Measurements from ENCODE around the gene CDK2. TPM values are rescaled to one million over a fixed set of nuclear protein-coding genes. Genes with fewer than 3 reads are reported as not detected.

The CDK2 gene
- total RNA-seq, 1 donor from 2014 or later = 46.5 TPM

- peak within 1 kb of the TSS; percentile 31 for H2AFZ ChIP-seq (replicated peaks)
- H4K20me1 ChIP-seq (ENCODE audit: low read depth) = peaks cover 10% of the 10 kb centered on the region
- H3K27ac ChIP-seq = peak within 1 kb of the TSS; percentile 74
- Mint-ChIP-seq H3K4me1 (peaks cover 17% of the 10 kb centered on the region), H3K9me3 (no peaks in the 10 kb centered on the region), H3K27me3 (ENCODE audit: insufficient read depth, low read depth) (no peaks in the 10 kb centered on the region), H3K27ac (no peak within 1 kb of the TSS), H3K4me3 (no peak within 1 kb of the TSS), H3K36me3 (peaks cover 22% of the 10 kb centered on the region)
- H3K4me1 ChIP-seq = peaks cover 6% of the 10 kb centered on the region
- peak; percentile 100 for DNase-seq (ENCODE audit: low spot score)
- H3K4me2 ChIP-seq = peak within 1 kb of the TSS; percentile 86
- H3K79me2 ChIP-seq (ENCODE audit: low read depth) = peaks cover 50% of the 10 kb centered on the region
- TF ChIP-seq EZH2phosphoT487 (IDR thresholded peaks at IDR 0.05) (no peak), CTCF (IDR thresholded peaks at IDR 0.05) (no peak), EZH2 (IDR thresholded peaks at IDR 0.05) (no peak)
- H3K4me3 ChIP-seq = peak within 1 kb of the TSS; percentile 86
- H3K27me3 ChIP-seq = no peaks in the 10 kb centered on the region
- peaks cover 32% of the 10 kb centered on the region for H3F3A ChIP-seq (ENCODE audit: low read depth)
- peak within 1 kb of the TSS; percentile 80 for H3K9ac ChIP-seq
- H3K36me3 ChIP-seq = no peaks in the 10 kb centered on the region
- no peaks in the 10 kb centered on the region for H3K9me3 ChIP-seq (ENCODE audit: low read depth)
These were observed 7.1 kb downstream of the CDK2 start, which contains the start of gene RAB5B for GRCh38 chr12:55973599-55974307. RAB5B (plus strand) TSS chr12:55974078; CDS start chr12:55986961, 12,883 bp downstream.

- H3K36me3 ChIP-seq = no peaks in the 10 kb centered on the region
- H3K9ac ChIP-seq = peak overlapping the region; percentile 80
- H3K27ac Mint-ChIP-seq = no peak overlapping the region
- H3K27me3 Mint-ChIP-seq (ENCODE audit: insufficient read depth, low read depth) = no peaks in the 10 kb centered on the region
- no peaks in the 10 kb centered on the region for H3K9me3 Mint-ChIP-seq
- H3K4me3 Mint-ChIP-seq = no peak overlapping the region
- TF ChIP-seq EZH2phosphoT487 (IDR thresholded peaks at IDR 0.05) (no peak), CTCF (IDR thresholded peaks at IDR 0.05) (no peak), EZH2 (IDR thresholded peaks at IDR 0.05) (no peak)
- no peak for DNase-seq (ENCODE audit: low spot score)
- peak overlapping the region; percentile 86 for H3K4me2 ChIP-seq
- peaks cover 16% of the 10 kb centered on the region for H4K20me1 ChIP-seq (ENCODE audit: low read depth)
- peaks cover 25% of the 10 kb centered on the region for H3K36me3 Mint-ChIP-seq
- peak overlapping the region; percentile 86 for H3K4me3 ChIP-seq
- H3K27ac ChIP-seq = peak overlapping the region; percentile 74
- no peaks in the 10 kb centered on the region for H3K27me3 ChIP-seq
- peaks cover 17% of the 10 kb centered on the region for H3K4me1 Mint-ChIP-seq
- H3K79me2 ChIP-seq (ENCODE audit: low read depth) = peaks cover 52% of the 10 kb centered on the region
- peaks cover 32% of the 10 kb centered on the region for H3F3A ChIP-seq (ENCODE audit: low read depth)
- H2AFZ ChIP-seq (replicated peaks) = peak overlapping the region; percentile 31
- no peaks in the 10 kb centered on the region for H3K9me3 ChIP-seq (ENCODE audit: low read depth)
- peaks cover 6% of the 10 kb centered on the region for H3K4me1 ChIP-seq
These were observed 7.7 kb downstream of the CDK2 start for GRCh38 chr12:55974308-55974730.

DNA sequence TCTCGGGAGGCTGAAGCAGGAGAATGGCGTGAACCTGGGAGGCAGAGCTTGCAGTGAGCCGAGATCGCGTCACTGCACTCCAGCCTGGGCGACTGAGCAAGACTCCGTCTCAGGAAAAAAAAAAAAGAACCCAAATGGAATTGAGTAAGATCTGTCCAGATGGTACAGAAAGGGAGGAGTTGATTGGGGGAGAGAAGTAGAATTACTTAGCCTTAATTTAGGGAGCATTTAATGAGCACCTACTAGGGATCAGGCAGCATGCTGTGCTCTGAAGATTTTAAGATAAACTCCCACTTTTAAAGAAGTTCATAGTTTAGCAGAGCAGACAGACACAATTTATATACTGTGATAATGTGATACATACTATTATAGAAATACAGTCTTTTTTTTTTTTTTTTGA is 11.8 kb downstream of the CDK2 start:
- DNase-seq (ENCODE audit: low spot score) = no peak
- Mint-ChIP-seq H3K27ac (no peak overlapping the region), H3K27me3 (ENCODE audit: insufficient read depth, low read depth) (no peaks in the 10 kb centered on the region), H3K36me3 (peaks cover 31% of the 10 kb centered on the region), H3K4me3 (no peak overlapping the region), H3K9me3 (no peaks in the 10 kb centered on the region), H3K4me1 (peaks cover 9% of the 10 kb centered on the region)
- Histone ChIP-seq H3K27ac (no peak overlapping the region), H3K9me3 (ENCODE audit: low read depth) (no peaks in the 10 kb centered on the region), H3K27me3 (no peaks in the 10 kb centered on the region), H3K36me3 (no peaks in the 10 kb centered on the region), H3K9ac (no peak overlapping the region), H3K4me2 (no peak overlapping the region), H3K4me3 (no peak overlapping the region), H3K79me2 (ENCODE audit: low read depth) (peaks cover 77% of the 10 kb centered on the region), H3F3A (ENCODE audit: low read depth) (peaks cover 15% of the 10 kb centered on the region), H3K4me1 (peaks cover 6% of the 10 kb centered on the region), H2AFZ (replicated peaks) (no peak overlapping the region), H4K20me1 (ENCODE audit: low read depth) (peaks cover 28% of the 10 kb centered on the region)
- TF ChIP-seq CTCF (IDR thresholded peaks at IDR 0.05) (no peak), EZH2 (IDR thresholded peaks at IDR 0.05) (no peak), EZH2phosphoT487 (IDR thresholded peaks at IDR 0.05) (no peak)
